GM19240 (cell line): ENCODE data around the gene MYO5A.
"Not testable (repeated sequence)": the region's sequence is repeated elsewhere in the genome, so short reads cannot be mapped to it uniquely, and the experiment has no call there.

Experiments used
- DNase-seq: peaks from one replicate; pipeline ENCODE4 v3.0.0; 2011; ENCODE audit warnings: low spot score; ENCODE audit not compliant: insufficient read length

The MYO5A gene

DNA sequence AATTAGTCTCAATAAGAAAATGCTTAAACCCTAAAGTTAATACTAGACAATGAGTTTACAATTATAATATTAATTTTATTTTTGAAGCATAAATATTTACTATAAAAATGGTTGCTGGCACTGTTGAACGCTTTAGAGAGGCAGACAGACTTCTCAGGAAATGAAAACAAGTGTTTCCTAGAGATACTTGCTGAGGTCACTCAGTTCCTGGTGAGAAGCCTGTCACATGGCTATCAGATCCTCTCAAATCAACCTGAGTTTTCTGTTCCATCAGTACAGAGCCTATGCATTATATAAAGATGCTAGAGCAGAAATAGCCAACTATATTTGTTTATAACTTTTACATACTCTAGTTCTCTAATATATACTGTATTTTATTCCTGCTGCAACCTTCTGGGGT is 109.2 kb downstream of the MYO5A start:
- DNase-seq = no peak

DNA sequence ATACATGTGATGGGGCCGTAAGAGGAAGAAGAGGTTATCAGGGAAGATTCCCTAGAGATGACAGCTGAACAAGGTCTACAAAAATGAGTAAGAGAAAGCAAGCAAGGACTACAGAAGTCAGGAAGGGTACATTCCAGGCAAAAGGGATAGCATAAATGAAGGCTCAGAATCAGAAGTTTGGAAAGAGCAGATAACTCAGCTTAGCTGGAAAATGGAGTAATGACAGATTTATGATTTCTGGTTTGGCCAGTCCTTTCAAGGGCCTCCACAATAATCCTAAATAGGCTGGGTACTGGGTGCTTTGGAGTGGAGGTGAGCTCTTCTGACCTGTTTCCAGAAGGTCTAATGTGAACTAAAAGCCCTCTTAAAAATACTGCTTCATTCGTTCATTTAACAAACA is 110.7 kb downstream of the MYO5A start:
- DNase-seq = no peak

DNA sequence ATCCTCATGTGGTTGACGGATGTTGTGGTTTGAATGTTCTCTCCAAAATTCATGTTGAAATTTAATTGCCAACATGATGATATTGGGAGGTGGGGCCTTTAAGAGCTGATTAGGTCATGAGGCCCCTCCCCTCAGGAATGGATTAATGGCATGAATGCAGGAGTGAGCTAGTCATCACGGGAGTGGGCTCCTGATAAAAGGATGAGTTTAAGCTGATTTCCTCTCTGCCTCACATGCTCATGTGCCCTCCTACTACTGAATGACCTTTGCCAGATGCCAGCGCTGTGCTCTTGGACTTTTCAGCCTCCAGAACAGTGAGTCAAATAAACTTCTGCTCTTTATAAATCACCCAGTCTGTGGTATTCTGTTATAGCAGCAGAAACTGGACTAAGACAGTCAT is 111.2 kb downstream of the MYO5A start:
- DNase-seq = no peak

DNA sequence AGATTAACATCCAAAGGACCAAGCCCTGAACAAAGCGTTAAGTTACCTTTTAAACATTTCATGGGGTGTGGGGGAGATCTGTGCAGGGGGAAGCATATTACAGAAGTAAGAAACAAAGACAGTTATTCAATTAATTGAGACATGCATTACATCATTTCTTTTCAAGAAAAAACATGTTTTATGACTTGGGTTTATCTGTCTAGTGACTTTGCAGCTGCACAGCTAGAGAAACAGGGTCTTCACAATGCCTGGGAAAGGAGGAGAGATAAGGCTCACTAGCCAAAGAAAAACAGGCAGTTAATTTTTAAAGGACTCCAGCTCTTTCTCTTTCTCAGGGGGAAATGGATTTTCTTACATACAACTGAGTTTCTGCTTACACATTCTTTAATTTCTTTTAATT is 112.1 kb downstream of the MYO5A start:
- DNase-seq = not testable (repeated sequence)

DNA sequence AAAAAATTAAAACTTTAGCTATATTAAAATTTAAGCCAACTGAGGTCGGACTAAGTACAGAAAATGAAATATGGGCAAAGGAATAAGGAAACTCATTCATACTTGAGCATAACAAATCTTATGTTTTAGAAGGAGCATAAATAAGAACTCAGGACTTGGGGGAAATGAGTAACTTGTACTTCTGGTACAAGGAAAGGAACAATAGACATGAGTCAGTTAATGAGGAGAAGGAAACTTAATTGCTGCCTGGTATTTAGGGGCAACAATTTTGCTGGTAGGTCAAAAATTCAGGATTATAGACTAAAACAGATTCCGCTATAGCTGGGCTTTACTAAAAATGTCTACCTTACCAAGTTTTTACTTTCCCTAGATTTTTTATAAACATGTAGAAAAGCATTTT is 113.1 kb downstream of the MYO5A start:
- DNase-seq = no peak

DNA sequence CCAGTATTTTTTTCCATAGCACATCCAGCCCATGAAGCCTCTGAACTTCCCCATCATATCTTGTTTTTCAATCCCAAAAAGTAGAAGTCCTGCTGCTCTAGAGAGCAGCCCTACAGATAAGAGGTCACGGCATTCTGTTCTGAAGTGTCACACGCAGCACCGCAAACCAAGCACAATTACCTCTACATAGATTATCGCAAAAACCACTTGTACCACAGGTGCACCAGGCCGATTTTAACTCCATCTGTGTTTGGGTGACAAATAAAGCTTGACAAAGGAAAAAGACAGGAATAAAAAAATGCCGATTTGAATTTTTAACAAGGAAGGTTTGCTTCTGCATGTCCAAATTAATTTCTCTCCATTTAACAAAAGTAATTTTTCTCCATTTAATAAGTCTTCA is 113.7 kb downstream of the MYO5A start:
- no peak for DNase-seq

DNA sequence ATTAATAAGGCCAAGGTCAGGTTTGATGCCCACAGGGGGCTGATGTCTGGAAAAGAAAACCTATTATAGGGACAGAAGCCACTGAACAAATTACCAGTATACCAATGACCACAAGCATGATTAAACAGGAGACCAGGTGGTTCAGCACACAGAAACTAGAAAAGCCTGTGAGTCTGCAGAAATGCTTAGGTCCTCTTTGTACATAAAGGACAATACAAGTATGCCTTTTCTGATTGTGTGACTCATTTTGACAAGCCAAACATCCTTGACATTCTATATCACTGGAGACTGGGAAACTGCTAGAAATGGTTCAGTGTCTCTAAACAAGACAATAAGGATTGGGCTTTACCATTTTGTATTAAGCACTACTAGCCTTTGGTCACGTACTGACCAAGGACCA is 119.9 kb downstream of the MYO5A start:
- no peak for DNase-seq

DNA sequence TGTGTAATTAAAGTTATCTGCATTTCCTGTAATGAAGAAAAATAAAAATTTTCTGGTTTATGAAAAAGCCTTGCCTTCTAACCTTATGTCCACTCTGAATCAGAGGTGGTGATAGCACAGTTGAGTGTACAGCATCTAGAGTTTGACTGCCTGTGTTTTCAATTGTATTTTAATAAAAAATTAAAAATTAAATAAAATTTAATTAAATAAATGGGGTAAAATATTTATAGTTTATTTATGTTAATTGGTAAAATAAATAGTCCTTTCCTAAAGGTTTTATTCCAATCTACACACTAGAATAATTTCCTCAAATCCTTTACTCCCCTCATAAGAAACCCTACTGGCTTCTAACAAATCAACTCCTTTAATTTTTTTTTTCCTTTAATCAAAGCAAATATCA is 121.3 kb downstream of the MYO5A start:
- DNase-seq = no peak

DNA sequence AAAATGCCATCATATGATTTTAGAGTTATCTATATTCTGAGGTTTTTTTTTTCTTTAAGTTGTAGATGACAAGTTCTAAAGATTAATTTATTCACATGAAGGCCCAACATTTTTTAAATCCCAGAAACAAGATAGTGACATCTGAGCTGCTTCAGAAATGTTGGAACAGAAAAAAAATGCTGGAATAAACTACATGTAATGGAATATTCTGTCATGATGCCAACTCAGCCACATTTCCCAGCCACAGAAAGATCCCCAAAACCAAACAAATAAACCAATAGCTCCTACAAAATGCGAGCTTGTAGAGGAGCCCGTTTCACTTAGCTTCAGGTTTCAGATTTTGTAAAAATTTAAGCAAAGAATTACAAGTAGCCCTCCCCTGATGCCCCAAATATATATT is 122.1 kb downstream of the MYO5A start:
- DNase-seq = no peak

DNA sequence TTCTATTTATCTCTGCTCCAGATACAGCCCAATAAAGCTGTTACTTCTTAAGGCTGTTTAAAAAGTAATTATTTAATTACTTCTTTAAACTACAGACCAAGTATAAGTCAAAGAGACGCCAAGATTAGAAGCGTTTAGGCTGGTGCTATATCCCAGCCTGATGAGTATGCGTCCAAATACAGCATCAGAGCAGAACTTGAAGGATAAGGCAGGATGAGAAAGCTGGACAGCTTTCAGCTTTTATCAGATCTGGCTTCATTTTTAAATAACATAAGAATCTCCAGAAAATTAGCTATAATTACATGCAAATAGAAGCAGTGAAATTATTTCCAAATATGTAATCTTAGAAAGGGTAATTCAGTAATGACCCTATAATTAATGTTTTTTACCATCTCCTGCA is 122.8 kb downstream of the MYO5A start:
- no peak for DNase-seq

DNA sequence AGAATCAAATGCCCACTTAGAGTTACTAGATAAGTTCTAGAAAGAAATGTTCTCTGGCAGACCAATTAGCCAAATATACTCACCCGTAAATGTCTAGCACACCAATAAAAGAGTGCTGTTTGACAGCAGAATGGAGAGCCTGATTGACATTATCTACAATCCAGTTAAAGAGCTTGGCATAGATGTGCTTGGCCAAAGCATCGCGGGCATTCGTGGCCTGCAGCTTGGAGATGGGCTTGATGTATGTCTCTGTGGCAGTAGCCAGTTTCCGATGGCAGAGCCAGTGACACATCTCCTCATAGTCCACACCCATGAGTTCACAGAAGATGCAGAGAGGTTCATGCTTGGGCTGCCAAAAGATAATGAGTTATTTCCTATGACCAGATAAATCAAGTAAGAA is 131.6 kb downstream of the MYO5A start:
- DNase-seq = no peak

DNA sequence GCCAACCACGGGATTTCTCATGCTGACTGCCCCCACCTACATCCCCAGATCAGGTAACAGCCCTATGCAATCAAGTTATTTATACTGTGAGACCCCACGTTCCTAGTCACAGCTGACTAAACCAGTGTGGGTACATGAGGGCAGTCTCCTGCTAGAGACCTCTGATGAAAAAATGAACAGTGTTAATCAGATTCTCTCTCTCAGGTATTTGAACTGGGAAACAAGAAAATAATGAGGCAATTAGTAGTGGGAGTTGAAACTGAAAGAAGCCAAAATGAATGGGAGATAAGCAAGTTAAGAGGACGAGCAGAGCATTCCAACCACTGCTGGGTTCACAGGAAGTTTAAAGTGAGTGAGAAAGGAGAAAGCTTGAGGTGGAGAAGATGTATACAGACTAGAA is 134.6 kb downstream of the MYO5A start:
- DNase-seq = no peak

DNA sequence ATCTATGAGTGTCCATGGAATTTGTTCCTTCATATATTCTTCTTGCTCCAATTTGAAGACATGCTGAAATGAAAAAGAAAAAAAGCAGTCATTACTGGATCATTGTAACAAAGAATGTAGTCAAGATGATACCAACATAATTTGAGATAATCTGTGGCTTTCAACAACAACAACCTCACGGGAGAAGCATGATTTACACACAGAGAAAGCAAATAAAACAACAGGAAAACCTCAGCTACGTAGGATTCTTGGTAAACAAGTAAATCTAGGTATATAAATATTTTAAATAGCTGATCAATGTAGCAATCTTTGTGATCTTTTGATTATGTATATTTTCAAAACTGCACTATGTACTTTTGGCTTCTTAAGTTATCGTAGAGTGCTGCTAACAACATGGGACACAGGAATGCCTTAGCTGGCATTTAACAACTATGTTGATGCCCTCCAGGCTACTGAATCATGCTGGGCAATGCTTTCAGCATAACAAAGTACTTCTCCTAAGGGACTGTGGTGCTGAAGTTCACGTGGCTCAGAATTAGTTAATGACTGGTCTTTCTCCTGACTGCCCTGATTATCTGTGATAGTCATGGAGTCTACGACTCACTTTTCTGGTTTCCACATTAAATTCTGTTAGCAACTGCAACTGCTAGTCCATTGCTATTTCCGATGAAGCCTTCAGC is 136.5 kb downstream of the MYO5A start:
- no peak for DNase-seq

DNA sequence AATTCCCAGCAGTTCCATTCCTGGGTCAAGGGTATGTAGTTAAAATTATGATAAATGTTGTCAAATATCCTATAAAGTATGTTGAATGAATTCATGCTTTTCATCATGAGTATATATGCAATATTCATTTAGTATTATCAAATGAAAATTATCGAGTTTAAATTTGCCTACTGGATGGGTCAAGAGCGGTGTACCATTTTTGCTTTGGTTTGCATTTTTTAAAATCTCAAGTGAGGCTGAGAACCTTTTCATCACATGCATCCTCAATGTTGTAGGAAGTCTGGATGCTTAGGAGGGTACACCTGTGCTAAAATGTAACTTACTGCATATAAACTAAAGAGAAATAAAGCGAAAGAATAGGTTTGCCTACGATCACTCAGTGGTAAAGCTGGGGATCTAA is 137.6 kb downstream of the MYO5A start:
- no peak for DNase-seq

DNA sequence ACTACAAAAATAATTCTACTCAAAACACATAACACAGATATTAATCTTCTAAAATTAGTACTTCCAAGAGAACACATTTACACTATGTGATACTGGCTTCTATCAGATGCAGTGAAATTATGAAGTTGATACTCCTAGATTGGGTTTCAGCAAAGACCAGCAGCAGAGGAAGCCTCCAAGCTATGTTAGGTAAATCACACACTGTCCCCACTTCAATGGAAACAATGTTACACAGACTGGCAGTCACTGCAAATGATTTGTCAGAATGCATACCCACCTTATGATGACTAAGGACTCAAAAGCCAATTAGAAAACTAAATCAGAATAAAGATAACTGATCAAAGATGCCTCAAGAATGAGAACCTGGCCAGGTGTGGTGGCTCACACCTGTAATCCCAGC is 143.0 kb downstream of the MYO5A start:
- no peak for DNase-seq

DNA sequence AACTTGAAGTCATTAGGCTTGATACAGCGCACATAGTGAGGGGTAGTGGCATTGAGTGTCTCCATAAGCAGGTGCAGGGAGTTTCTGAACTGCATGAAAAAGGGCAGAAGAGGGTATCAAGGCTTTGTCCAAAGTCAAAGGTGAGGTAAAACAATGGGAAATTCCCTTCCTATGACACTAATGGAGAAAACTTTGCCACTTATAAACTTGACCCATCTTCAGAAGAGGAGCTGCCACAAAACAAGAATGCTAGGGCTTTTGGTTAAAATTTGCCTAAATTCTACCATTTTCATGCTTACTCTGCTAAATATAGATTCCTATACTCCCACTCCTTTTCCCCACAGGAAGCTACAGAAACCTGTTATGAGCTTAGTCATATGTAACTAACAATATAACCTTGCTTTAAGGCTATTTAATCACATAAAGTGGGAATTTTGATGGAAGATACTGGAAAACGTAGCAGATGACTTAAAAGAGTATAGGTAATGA is 145.5 kb downstream of the MYO5A start:
- DNase-seq = no peak

DNA sequence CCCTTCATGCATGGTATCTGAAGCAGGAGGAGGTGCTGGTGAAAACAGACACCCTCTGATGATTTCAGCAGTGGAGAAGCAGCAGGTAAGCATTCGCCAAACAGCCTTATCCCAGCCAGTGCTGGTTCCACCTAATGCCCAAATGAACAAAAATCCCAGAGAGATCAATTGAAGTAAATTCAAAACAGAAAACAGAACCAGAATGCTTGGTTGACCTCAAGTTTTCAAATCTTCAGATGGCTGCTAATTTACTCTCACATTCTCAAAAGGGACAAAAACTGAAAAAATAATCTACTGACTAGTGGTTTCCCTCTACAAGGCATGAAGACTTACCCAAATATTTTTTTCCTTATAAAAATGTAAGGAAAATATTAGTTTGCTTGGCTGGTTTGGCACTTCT is 146.0 kb downstream of the MYO5A start:
- DNase-seq = no peak

DNA sequence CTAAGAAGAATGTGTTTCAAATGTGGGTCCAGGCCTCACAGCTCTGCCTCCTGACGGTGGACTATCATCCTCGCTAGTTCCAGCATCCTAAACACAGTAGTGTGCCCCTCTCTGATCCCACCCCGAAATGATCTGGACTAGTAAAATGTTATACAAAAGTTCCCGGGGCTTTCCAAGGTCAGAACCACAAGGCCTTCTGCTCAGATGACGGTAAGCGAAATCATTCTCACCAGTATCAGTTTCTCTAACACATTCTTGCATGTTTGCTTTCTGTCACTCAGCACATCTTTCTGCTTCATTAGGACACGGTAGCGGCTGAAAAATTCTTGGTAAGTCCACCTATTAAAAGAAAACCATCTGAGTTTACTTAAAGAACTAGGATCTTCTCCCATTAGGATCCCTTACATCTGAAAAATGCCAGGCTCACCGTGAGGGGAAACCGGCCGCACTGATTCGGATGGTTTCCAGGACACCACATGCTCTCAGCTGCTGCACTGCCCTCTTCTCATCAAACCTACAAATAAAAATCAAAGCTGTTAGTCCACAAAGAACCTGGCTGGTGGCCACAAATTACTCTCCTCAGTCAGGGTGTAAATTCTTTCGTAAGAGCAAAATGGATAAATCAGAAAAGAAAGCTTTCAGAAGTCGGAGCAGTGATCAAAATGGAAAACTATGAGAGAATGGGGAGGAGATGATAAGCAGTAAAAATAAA is 149.1 kb downstream of the MYO5A start:
- DNase-seq = no peak

DNA sequence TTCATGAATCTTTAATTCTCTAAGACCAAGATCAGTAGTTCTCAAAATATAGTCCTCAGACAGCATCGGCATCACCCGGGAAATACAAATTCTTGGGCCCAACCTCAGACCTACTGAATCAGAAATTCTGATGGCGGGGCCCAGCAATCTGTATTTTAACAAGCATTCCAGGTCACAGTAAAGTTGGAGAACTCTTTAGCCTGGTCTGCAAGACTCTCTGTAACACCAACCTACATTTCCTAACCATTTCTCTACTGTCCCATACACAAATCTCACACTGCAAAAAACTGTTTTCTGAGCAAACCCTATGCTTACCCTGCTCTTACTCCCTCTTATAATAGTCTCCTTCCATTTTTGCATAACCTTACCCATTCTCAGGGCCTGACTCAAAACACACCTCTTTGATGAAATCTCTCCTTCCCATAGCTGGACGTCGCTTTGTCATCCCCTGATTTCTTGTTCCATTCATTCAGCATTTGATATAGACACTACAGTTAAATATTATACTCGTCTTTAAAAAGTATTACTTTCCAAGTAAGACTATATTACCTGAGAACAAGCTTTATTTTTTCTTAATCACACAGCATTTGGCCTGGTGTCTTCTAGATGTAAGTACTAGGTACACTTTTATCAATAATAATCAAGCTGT is 149.8 kb downstream of the MYO5A start:
- no peak for DNase-seq

DNA sequence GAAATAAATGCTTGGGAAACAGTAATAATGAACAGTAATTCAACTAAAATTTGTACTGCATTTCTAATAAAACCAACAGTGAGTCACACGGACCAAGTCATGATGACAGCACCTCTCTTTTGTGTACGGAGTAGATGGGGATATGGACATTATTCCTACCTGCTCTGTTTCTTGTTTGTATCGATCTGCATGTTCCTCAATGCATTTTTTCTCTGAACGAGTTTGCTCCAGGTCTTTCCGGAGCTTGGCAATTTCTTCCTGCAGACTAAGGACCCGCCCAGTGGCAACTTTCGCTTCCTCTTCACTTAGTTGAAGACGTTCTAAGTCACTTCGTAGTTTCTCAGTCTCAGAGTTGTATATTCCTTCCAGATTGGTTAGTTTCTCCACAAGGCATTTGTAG is 158.7 kb downstream of the MYO5A start:
- no peak for DNase-seq

DNA sequence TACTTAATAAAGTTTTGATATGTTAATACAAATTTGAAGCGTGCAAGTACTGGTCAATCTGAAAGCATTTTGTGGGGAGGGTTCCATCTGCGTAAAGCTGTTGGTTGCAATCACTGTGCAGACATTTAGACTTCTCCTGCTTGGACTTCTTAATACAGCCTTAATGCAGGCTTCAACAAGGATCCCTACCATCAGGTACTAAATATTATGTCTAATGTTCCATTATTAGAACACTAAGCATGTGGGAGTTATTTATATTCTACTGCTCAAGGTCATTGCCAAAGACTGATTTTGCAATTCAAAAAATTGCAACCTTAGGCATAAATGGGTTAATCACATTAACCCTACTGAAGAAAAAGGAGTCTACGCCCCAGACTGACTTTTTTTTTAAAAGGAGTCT is 159.2 kb downstream of the MYO5A start:
- DNase-seq = no peak

DNA sequence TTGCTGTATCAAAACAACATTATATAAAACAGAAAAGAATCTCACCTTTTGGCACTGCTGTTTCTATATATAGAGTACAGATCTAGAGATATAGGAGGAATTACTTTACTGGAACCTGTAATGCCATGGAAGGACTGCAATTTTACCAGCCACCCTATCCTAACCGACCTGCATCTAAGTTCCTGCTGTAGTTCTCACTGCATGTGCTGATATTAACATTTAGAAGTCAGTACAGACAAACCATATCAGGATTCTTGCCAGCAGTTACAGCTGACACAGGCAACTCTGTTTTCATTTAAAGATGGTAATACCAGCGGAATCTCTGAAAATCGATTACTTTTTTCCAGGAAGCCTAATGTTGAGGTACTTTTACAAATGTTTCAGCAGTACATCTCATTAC is 159.7 kb downstream of the MYO5A start:
- DNase-seq = no peak

DNA sequence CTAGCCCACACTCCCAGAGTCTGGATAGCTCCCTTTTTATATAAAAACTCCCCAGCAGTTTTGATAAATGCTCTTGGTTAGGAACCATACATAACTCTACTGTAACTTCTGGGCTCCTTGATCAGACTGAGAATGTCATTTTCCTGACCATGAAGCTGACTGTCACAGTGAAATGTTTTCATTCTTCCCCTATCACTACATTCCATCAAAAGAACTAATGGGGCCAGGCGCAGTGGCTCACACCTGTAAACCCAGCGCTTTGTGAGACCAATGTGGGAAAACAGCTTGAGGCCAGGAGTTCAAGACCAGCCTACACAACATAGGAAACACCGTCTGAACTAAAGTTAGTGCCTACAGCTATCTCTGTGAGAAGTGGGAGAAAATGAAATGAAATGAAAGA is 160.3 kb downstream of the MYO5A start:
- no peak for DNase-seq
